Memory B cell (primary cell): ENCODE results near the gene TIAM1.
A peak's percentile ranks its signal among the peaks of the same experiment; 100 is the strongest.

Source experiments
- ATAC-seq: fragments of 150-1000 bp; cut with Tn5 transposase; 2 replicates; pipeline ENCODE4 v1.10.0; 2021; ENCODE audit warnings: low read depth, mild to moderate bottlenecking, moderate library complexity
- DNase-seq, 2 donors: peaks; one replicate each; pipeline ENCODE4 v3.0.0; 2022; ENCODE audit warnings: low spot score in 2 of 2
- H3K27ac Mint-ChIP-seq: one replicate; pipeline ENCODE4 v1.8.0; 2022; ENCODE audit warnings: mild to moderate bottlenecking, moderate library complexity, mixed read lengths
- H3K27me3 Mint-ChIP-seq: one replicate; pipeline ENCODE4 v1.8.0; 2022; ENCODE audit warnings: mixed read lengths
- H3K36me3 Mint-ChIP-seq: one replicate; pipeline ENCODE4 v1.8.0; 2022; ENCODE audit warnings: mild to moderate bottlenecking, mixed read lengths
- H3K4me1 Mint-ChIP-seq: one replicate; pipeline ENCODE4 v1.8.0; 2022; ENCODE audit warnings: mixed read lengths
- H3K4me3 Mint-ChIP-seq: one replicate; pipeline ENCODE4 v1.8.0; 2022; ENCODE audit warnings: mild to moderate bottlenecking, moderate library complexity, mixed read lengths
- H3K9me3 Mint-ChIP-seq: one replicate; pipeline ENCODE4 v1.8.0; 2022; ENCODE audit warnings: mixed read lengths

Gene TIAM1

GRCh38 chr21:31128234-31128633 is 215.8 kb downstream of the TIAM1 start:
- Mint-ChIP-seq H3K4me1 (peaks cover 2% of the 10 kb centered on the region), H3K27me3 (no peaks in the 10 kb centered on the region), H3K4me3 (no peak overlapping the region), H3K36me3 (no peaks in the 10 kb centered on the region), H3K27ac (no peak overlapping the region), H3K9me3 (no peaks in the 10 kb centered on the region)
- ATAC-seq (no peak), DNase-seq (no peak)

DNA sequence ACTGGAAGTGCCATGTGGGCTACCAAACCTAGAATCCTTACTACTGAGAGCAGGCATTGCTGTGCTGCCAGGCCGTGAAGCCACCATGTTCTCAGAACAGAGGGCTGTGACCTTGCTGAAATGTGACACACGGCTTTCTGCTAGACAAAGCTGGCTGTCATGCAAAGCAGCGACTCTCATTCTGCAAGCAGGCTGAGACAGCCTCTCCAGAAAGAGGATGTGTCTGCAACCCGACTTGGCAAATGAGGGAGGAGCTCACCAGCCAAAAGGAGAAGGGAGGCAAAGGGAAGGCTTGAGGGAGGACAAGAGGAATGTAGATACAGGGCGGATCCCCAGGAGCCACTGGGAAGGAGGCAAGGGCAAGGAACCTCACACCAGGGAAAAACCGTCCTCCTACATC is 220.1 kb downstream of the TIAM1 start:
- Mint-ChIP-seq H3K4me1 (no peaks in the 10 kb centered on the region), H3K27me3 (no peaks in the 10 kb centered on the region), H3K27ac (no peak overlapping the region), H3K36me3 (no peaks in the 10 kb centered on the region), H3K4me3 (no peak overlapping the region), H3K9me3 (no peaks in the 10 kb centered on the region)
- DNase-seq (no peak), ATAC-seq (no peak)

GRCh38 chr21:31119199-31119598 is 224.9 kb downstream of the TIAM1 start:
- DNase-seq (no peak), ATAC-seq (no peak)
- Mint-ChIP-seq H3K9me3 (no peaks in the 10 kb centered on the region), H3K4me1 (no peaks in the 10 kb centered on the region), H3K27me3 (no peaks in the 10 kb centered on the region), H3K36me3 (no peaks in the 10 kb centered on the region), H3K27ac (no peak overlapping the region), H3K4me3 (no peak overlapping the region)

- no peaks in the 10 kb centered on the region for H3K9me3 Mint-ChIP-seq
- no peaks in the 10 kb centered on the region for H3K27me3 Mint-ChIP-seq
- H3K27ac Mint-ChIP-seq: no peak overlapping the region
- DNase-seq (no peak), ATAC-seq (no peak)
- H3K4me1 Mint-ChIP-seq: no peaks in the 10 kb centered on the region
- H3K4me3 Mint-ChIP-seq: no peak overlapping the region
- no peaks in the 10 kb centered on the region for H3K36me3 Mint-ChIP-seq
Observed at GRCh38 chr21:31117128-31117916, 226.7 kb downstream of the TIAM1 start.

DNA sequence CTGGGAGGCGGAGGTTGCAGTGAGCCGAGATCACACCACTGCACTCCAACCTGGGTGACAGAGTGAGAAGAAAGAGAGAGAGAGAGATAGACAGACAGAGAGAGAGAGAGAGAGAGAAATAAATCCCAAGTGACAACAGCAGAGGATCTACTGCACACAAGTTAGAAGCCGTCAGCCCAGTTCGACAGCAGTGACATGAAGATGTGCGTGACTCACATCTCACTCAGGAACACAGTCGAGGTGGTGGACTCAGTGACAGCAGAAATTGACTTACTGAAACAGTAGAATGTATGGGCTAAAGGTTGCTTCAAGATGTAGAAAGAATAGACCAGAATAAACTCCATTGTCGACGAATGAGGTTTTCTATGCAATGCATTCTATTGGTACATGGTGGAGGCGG is 228.8 kb downstream of the TIAM1 start:
- DNase-seq: no peak
- H3K4me3 Mint-ChIP-seq: no peak overlapping the region
- no peaks in the 10 kb centered on the region for H3K4me1 Mint-ChIP-seq
- no peaks in the 10 kb centered on the region for H3K9me3 Mint-ChIP-seq
- H3K27ac Mint-ChIP-seq: no peak overlapping the region
- H3K27me3 Mint-ChIP-seq: no peaks in the 10 kb centered on the region
- no peaks in the 10 kb centered on the region for H3K36me3 Mint-ChIP-seq
- ATAC-seq: no peak

GRCh38 chr21:31111093-31111492 is 233.0 kb downstream of the TIAM1 start:
- H3K9me3 Mint-ChIP-seq: no peaks in the 10 kb centered on the region
- H3K27ac Mint-ChIP-seq: no peak overlapping the region
- H3K27me3 Mint-ChIP-seq: peaks cover 2% of the 10 kb centered on the region
- ATAC-seq (no peak), DNase-seq (no peak)
- H3K4me3 Mint-ChIP-seq: no peak overlapping the region
- H3K4me1 Mint-ChIP-seq: peaks cover 8% of the 10 kb centered on the region
- peaks cover 2% of the 10 kb centered on the region for H3K36me3 Mint-ChIP-seq

DNA sequence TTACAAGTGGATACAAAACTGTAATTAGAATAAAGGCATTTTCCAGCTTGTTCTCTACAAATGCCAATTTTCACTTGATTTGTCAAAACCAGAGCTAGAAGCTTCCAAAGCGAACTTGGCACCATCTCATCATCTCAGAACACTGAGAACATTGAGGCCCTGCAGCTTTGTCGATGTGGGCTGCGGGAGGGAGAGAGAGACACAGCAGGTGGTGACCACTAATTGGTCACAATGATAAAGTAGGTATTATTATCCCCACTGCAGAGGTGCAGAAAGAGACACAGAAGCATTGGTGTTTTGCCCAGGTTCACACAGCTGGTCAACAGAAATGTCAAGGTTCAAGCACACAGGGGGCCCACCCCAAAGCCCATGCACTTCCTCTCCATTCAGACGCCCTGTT is 233.6 kb downstream of the TIAM1 start:
- H3K27ac Mint-ChIP-seq: no peak overlapping the region
- peaks cover 2% of the 10 kb centered on the region for H3K27me3 Mint-ChIP-seq
- DNase-seq (no peak), ATAC-seq (no peak)
- peaks cover 2% of the 10 kb centered on the region for H3K36me3 Mint-ChIP-seq
- H3K9me3 Mint-ChIP-seq: peaks cover 1% of the 10 kb centered on the region
- H3K4me1 Mint-ChIP-seq: peaks cover 8% of the 10 kb centered on the region
- H3K4me3 Mint-ChIP-seq: no peak overlapping the region

DNA sequence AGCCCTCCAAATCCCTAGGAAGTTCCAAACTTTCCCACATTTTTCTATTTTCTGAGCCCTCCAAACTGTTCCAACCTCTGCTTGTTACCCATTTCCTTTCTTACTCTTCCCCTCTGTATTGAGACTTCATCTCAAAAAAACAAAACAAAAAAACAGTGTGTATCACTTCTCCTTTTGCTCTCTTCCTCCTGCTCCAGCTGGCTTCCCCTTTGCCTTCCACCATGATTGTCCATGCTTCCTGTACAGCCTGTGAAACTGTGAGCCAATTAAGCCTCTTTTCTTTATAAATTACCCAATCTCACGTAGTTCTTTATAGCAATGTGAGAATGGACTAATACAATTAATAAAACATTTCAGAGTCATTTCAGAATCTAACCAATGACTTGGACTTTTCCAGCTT is 236.2 kb downstream of the TIAM1 start:
- H3K4me3 Mint-ChIP-seq: no peak overlapping the region
- H3K4me1 Mint-ChIP-seq: peaks cover 8% of the 10 kb centered on the region

DNA sequence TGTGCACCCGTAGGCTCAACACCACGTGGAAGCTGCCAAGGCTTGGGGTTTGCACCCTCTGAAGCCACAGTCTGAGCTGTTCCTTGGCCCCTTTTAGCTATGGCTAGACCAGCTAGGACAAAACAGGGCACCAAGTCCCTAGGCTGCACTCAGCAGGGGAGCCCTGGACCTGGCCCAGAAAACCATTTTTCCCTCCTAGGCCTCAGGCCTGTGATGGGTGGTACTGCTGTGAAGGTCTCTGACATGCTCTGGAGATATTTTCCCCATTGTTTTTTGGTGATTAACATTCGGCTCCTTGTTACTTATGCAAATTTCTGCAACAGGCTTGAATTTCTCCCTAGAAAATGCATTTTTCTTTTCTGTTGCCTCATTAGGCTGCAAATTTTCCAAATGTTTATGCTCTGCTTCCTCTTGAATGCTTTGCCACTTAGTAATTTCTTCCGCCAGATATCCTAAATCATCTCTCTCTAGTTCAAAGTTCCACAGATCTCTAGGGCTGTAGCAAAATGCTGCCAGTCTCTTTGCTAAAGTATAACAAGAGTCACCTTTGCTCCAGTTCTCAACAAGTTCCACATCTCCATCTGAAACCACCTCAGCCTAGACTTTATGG is 236.8 kb downstream of the TIAM1 start:
- Mint-ChIP-seq H3K4me1 (peaks cover 8% of the 10 kb centered on the region), H3K27me3 (peaks cover 2% of the 10 kb centered on the region)

More for the DNA sequence above, 236.2 kb downstream of the TIAM1 start:
- peaks cover 2% of the 10 kb centered on the region for H3K27me3 Mint-ChIP-seq
- H3K36me3 Mint-ChIP-seq: peaks cover 2% of the 10 kb centered on the region
- H3K27ac Mint-ChIP-seq: no peak overlapping the region
- DNase-seq: no peak
- ATAC-seq: no peak
- peaks cover 8% of the 10 kb centered on the region for H3K9me3 Mint-ChIP-seq

GRCh38 chr21:31103571-31104265 is 240.3 kb downstream of the TIAM1 start:
- Mint-ChIP-seq H3K27me3 (peaks cover 2% of the 10 kb centered on the region), H3K9me3 (peaks cover 8% of the 10 kb centered on the region), H3K27ac (no peak overlapping the region), H3K36me3 (peaks cover 2% of the 10 kb centered on the region), H3K4me1 (peaks cover 5% of the 10 kb centered on the region), H3K4me3 (no peak overlapping the region)
- DNase-seq (no peak), ATAC-seq (no peak)

More for the DNA sequence above, 236.8 kb downstream of the TIAM1 start:
- peaks cover 8% of the 10 kb centered on the region for H3K9me3 Mint-ChIP-seq
- no peak overlapping the region for H3K4me3 Mint-ChIP-seq
- H3K27ac Mint-ChIP-seq: no peak overlapping the region
- no peak for DNase-seq
- no peak for ATAC-seq
- H3K36me3 Mint-ChIP-seq: peaks cover 2% of the 10 kb centered on the region

- ATAC-seq (no peak), DNase-seq (no peak)
- Mint-ChIP-seq H3K27ac (no peak overlapping the region), H3K36me3 (peaks cover 2% of the 10 kb centered on the region), H3K9me3 (peaks cover 8% of the 10 kb centered on the region), H3K4me1 (peaks cover 5% of the 10 kb centered on the region), H3K27me3 (peaks cover 2% of the 10 kb centered on the region), H3K4me3 (no peak overlapping the region)
Observed at GRCh38 chr21:31103163-31103562, 240.9 kb downstream of the TIAM1 start.

DNA sequence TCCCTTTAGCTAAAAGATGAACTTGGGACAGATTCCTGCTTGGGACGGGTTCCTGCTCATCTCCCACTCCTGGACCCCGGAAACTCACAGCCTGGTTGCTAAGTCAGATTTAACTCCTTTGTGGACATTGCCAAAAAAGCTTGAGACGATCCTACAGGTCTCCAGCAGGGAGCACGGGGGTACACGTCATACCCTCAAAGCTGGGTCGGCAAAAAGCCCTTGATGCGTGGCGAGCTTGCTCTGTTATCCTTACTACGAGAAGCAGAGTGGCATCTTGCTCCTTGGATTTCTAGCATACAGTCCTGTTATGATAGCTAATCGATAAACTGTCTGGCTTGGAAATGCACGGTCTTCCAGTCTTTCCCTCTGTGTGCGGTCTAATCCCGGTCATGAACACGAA is 244.9 kb downstream of the TIAM1 start:
- ATAC-seq: no peak
- Mint-ChIP-seq H3K27me3 (peaks cover 5% of the 10 kb centered on the region), H3K9me3 (peaks cover 3% of the 10 kb centered on the region), H3K27ac (no peak overlapping the region), H3K4me1 (no peaks in the 10 kb centered on the region), H3K36me3 (no peaks in the 10 kb centered on the region), H3K4me3 (no peak overlapping the region)
- DNase-seq: no peak

DNA sequence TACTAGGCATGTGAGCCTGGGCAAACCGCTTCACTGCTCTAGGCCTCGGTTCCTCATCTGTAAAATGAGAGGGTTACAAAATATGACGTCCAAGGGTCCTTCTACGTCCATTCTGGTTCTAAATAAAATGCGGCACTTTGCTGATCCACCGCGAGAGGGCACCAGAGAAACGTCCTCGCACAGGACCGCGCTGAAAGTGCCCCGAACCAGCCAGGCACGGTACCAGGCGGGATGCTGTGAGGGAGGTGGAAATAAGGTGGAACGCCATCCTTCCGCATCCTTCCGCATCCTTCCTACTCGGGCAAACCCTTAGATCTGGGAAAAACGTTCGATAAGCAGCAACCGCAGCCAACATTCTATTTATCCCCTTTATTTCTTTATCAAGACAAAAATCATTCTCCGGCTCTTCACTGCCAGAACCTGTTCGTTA is 245.5 kb downstream of the TIAM1 start:
- no peak overlapping the region for H3K4me3 Mint-ChIP-seq
- H3K27ac Mint-ChIP-seq: no peak overlapping the region

GRCh38 chr21:31092832-31093625 is 251.0 kb downstream of the TIAM1 start:
- peaks cover 7% of the 10 kb centered on the region for H3K9me3 Mint-ChIP-seq
- ATAC-seq: no peak
- no peak overlapping the region for H3K27ac Mint-ChIP-seq
- no peaks in the 10 kb centered on the region for H3K4me1 Mint-ChIP-seq
- H3K36me3 Mint-ChIP-seq: no peaks in the 10 kb centered on the region
- H3K4me3 Mint-ChIP-seq: no peak overlapping the region
- peaks cover 6% of the 10 kb centered on the region for H3K27me3 Mint-ChIP-seq
- no peak for DNase-seq

More for the DNA sequence above, 245.5 kb downstream of the TIAM1 start:
- Mint-ChIP-seq H3K4me1 (no peaks in the 10 kb centered on the region), H3K9me3 (peaks cover 3% of the 10 kb centered on the region), H3K36me3 (no peaks in the 10 kb centered on the region), H3K27me3 (peaks cover 8% of the 10 kb centered on the region)
- ATAC-seq: peak; percentile 74
- peak; percentile 41 to 52 for DNase-seq
